Keratinocyte (primary cell): ENCODE results near the gene HCFC1.

Experiments used
- EZH2 ChIP-seq: IDR thresholded peaks from one replicate; pipeline ENCODE4 v1.6.1; 2012; ENCODE audit warnings: inconsistent platforms, mild to moderate bottlenecking, low read length, moderate library complexity
- TF ChIP-seq, protein P1 (sequence below), 3 experiments: IDR thresholded peaks in 1 of 3; conservative IDR thresholded peaks in 1 of 3; optimal IDR thresholded peaks in 1 of 3; 2 replicates in 2 of 3; 3 replicates in 1 of 3; pipeline versions ENCODE3 to v1.5.1; 2011; ENCODE audit warnings: low read length in 3 of 3, mild to moderate bottlenecking in 3 of 3, moderate library complexity in 2 of 3, control low read depth in 1 of 3, inconsistent platforms in 1 of 3; ENCODE audit not compliant: insufficient read depth in 2 of 3; ENCODE audit errors: extremely low read depth in 1 of 3

DNA sequence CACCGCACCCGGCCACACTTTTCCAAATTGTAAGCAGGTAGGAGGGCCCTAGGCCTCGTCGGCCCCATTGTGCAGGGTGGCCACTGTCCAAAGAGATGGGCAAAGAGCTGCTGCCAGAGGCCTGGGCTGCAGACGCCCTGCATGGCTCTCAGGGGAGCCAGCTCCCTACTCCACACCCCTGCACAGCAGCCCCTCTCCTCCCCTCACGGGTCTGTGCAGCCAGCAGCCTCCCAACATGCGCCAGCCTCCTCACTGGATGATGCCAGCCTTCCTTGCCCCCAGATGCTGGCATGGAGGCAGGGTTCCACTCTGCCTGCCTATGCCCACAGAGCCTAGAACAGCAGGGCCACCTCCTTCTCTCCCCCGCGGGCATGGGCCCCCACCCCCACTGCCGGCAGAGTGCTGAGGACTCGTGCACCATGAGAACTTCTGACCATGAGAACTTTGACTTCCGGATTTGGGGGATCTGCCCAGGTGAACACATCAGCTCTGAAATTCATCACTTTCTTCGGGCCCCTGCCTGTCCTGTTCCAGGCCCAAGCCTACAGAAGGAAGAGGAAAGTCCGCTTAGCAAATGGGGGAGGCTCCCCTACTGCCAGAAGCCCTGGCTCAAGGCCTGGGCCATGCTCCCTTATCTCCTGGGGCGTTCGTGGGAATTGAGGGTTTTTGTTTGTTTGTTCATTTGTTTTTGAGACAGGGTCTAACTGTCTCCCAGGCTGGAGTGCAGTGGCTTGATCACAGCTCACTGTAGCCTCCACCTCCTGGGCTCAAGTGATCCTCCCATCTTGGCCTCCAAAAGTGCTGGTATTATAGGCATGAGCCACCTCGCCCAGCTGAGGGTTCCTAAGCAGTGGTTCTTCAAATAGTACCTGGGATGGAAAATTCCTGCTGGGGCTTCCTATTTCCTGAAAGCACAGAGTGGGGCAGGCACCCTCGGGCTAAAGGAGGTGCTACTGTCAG lies 40.0 kb upstream of the HCFC1 start:
- TF ChIP-seq, protein P1, sequence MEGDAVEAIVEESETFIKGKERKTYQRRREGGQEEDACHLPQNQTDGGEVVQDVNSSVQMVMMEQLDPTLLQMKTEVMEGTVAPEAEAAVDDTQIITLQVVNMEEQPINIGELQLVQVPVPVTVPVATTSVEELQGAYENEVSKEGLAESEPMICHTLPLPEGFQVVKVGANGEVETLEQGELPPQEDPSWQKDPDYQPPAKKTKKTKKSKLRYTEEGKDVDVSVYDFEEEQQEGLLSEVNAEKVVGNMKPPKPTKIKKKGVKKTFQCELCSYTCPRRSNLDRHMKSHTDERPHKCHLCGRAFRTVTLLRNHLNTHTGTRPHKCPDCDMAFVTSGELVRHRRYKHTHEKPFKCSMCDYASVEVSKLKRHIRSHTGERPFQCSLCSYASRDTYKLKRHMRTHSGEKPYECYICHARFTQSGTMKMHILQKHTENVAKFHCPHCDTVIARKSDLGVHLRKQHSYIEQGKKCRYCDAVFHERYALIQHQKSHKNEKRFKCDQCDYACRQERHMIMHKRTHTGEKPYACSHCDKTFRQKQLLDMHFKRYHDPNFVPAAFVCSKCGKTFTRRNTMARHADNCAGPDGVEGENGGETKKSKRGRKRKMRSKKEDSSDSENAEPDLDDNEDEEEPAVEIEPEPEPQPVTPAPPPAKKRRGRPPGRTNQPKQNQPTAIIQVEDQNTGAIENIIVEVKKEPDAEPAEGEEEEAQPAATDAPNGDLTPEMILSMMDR (optimal IDR thresholded peaks at IDR 0.05 in 1 of 3, IDR thresholded peaks at IDR 0.05 in 1 of 3, conservative IDR thresholded peaks at IDR 0.05 in 1 of 3; ENCODE audit: extremely low read depth in 1 of 3, insufficient read depth in 2 of 3, low read length in 3 of 3) = no peak
- no peak for TF ChIP-seq EZH2
